OCI-LY7 (cell line): Measurements from ENCODE around the gene HAGHL. TPM values are rescaled to one million over a fixed set of nuclear protein-coding genes. Genes with fewer than 3 reads are reported as not detected.

Experiments
- BruUV-seq: library from RNA; stranded (reverse); fragments of 400-500 nt; replicated peaks from 2 replicates; lab custom pipeline; 2021; lab: Mats Ljungman, UMichigan
- CTCF ChIA-PET: fragments of 300-600 bp; sonication (Branson Sonifier 250); formaldehyde crosslinking; loops from one replicate; lab custom pipeline; 2022; ENCODE audit warnings: antibody characterized with exemption; ENCODE audit not compliant: unreplicated experiment; lab: Charles Lee
- POLR2A ChIA-PET: fragments of 300-600 bp; sonication (Branson Sonifier 250); formaldehyde crosslinking; loops from one replicate; lab custom pipeline; 2022; ENCODE audit warnings: antibody characterized with exemption; lab: Charles Lee
- DNase-seq: peaks from one replicate; pipeline ENCODE4 v3.0.0-alpha.2; 2015; ENCODE audit warnings: low spot score
- H2AFZ ChIP-seq: fragments of 200-600 bp; sonication (generic), shearing (Covaris generic); 2 replicates; pipeline ENCODE4 v1.6.1; 2014; ENCODE audit warnings: mild to moderate bottlenecking, antibody characterized with exemption, low read length, moderate library complexity
- H3K27ac ChIP-seq: fragments of 200-600 bp; sonication (generic); 2 replicates; pipeline ENCODE4 v1.5.1; 2014; ENCODE audit warnings: mixed run types, low read depth, mild to moderate bottlenecking, moderate library complexity, low read length, inconsistent platforms; ENCODE audit not compliant: poor library complexity, severe bottlenecking
- H3K36me3 ChIP-seq: fragments of 200-600 bp; sonication (generic); 2 replicates; pipeline ENCODE4 v1.6.1; 2014; ENCODE audit warnings: mild to moderate bottlenecking, antibody characterized with exemption, low read length, moderate library complexity, mixed read lengths; ENCODE audit not compliant: insufficient read depth
- H3K4me1 ChIP-seq: fragments of 200-600 bp; sonication (generic); 2 replicates; pipeline ENCODE4 v1.5.1; 2014; ENCODE audit warnings: mild to moderate bottlenecking, low read length; ENCODE audit not compliant: insufficient read depth, poor library complexity, severe bottlenecking
- H3K4me2 ChIP-seq: fragments of 200-600 bp; sonication (generic); 2 replicates; pipeline ENCODE4 v1.6.1; 2014; ENCODE audit warnings: mild to moderate bottlenecking, low read length
- H3K4me3 ChIP-seq: fragments of 200-600 bp; sonication (generic); 2 replicates; pipeline ENCODE4 v1.5.1; 2014; ENCODE audit warnings: mild to moderate bottlenecking, low read depth, low read length; ENCODE audit not compliant: poor library complexity, severe bottlenecking
- H3K79me2 ChIP-seq: fragments of 200-600 bp; sonication (generic); 2 replicates; pipeline ENCODE4 v1.6.1; 2016; ENCODE audit warnings: low read depth, mild to moderate bottlenecking, low read length, moderate library complexity, mixed read lengths; ENCODE audit not compliant: insufficient read depth
- H3K9me2 ChIP-seq: fragments of 200-600 bp; sonication (generic); 2 replicates; pipeline ENCODE4 v1.6.1; 2016; ENCODE audit warnings: mild to moderate bottlenecking, low read length, mixed read lengths; ENCODE audit not compliant: insufficient read depth
- H3K9me3 ChIP-seq: fragments of 200-600 bp; sonication (generic); 2 replicates; pipeline ENCODE4 v1.6.1; 2014; ENCODE audit warnings: mild to moderate bottlenecking, mixed run types, low read length, mixed read lengths
- H4K20me1 ChIP-seq: fragments of 200-600 bp; sonication (generic); 2 replicates; pipeline ENCODE4 v1.6.1; 2014; ENCODE audit warnings: mild to moderate bottlenecking, antibody characterized with exemption, low read length, moderate library complexity, mixed read lengths; ENCODE audit not compliant: insufficient read depth
- CTCF ChIP-seq: fragments of 200-600 bp; sonication (generic); conservative IDR thresholded peaks from 2 replicates; pipeline ENCODE4 v1.5.1; 2014; ENCODE audit warnings: mild to moderate bottlenecking, antibody characterized with exemption, low read length, moderate library complexity, mixed read lengths
- EZH2phosphoT487 ChIP-seq: fragments of 200-600 bp; sonication (generic); IDR thresholded peaks from 2 replicates; pipeline ENCODE4 v1.6.1; 2018; ENCODE audit warnings: low read depth, borderline replicate concordance, mild to moderate bottlenecking, mixed run types, antibody characterized with exemption, low read length, moderate library complexity, mixed read lengths
- intact Hi-C: fragments of 100-400 bp; cut with micrococcal nuclease; formaldehyde crosslinking; loops from one replicate; pipeline ENCODE4 v1.10.0; 2022; ENCODE audit not compliant: unreplicated experiment
- total RNA-seq, 2 experiments: library from RNA; depleted of rRNA in 1 of 2; stranded (reverse); fragments of >200 nt in 1 of 2; shearing (Covaris generic) in 1 of 2; gene quantifications; 2 replicates each; pipeline ENCODE4 v1.2.3, GENCODE V29; 2014 to 2022

The HAGHL gene
- total RNA-seq, 2 experiments from 2014 or later, result 30.8 to 57.9 TPM

- Histone ChIP-seq H3K4me1 (peaks cover 3% of the 10 kb centered on the region), H3K36me3 (no peaks in the 10 kb centered on the region), H3K79me2 (no peaks in the 10 kb centered on the region), H3K27ac (no peak overlapping the region), H3K9me2 (no peaks in the 10 kb centered on the region), H4K20me1 (no peaks in the 10 kb centered on the region), H3K4me3 (no peak overlapping the region), H2AFZ (no peak overlapping the region), H3K4me2 (no peak overlapping the region), H3K9me3 (no peaks in the 10 kb centered on the region)
- no TSS peak for BruUV-seq
- ChIA-PET POLR2A (no interaction called here), CTCF (interaction anchor here (0.6 kb wide), 1 partner anchor 33 kb away, joined by 3 read pairs; no protein-coding TSS in a partner anchor)
- DNase-seq, result no peak
- TF ChIP-seq CTCF (no peak), EZH2phosphoT487 (no peak)
- intact Hi-C loops, result loop anchor here (5.0 kb wide), 1 partner anchor 38 kb away; the partner anchor contains the start of genes CHTF18 and RPUSD1
These were observed 22.1 kb downstream of the HAGHL start for GRCh38 chr16:749010-749409.

GRCh38 chr16:750485-750884 lies 23.6 kb downstream of the HAGHL start:
- Histone ChIP-seq H3K9me2 (no peaks in the 10 kb centered on the region), H3K4me3 (no peak overlapping the region), H3K4me2 (no peak overlapping the region), H3K79me2 (no peaks in the 10 kb centered on the region), H2AFZ (no peak overlapping the region), H4K20me1 (no peaks in the 10 kb centered on the region), H3K4me1 (peaks cover 3% of the 10 kb centered on the region), H3K9me3 (no peaks in the 10 kb centered on the region), H3K27ac (no peak overlapping the region), H3K36me3 (no peaks in the 10 kb centered on the region)
- TF ChIP-seq EZH2phosphoT487 (no peak), CTCF (no peak)
- ChIA-PET POLR2A (no interaction called here), CTCF (no interaction called here)
- no TSS peak for BruUV-seq
- DNase-seq, result no peak
- intact Hi-C loops, result no loop called here

GRCh38 chr16:751152-752006 lies 24.5 kb downstream of the HAGHL start:
- POLR2A ChIA-PET, result no interaction called here
- no TSS peak for BruUV-seq
- intact Hi-C loops, result no loop called here
- Histone ChIP-seq H3K79me2 (no peaks in the 10 kb centered on the region), H2AFZ (no peak overlapping the region), H3K4me1 (no peaks in the 10 kb centered on the region), H3K4me2 (no peak overlapping the region), H3K9me2 (no peaks in the 10 kb centered on the region), H4K20me1 (no peaks in the 10 kb centered on the region), H3K4me3 (no peak overlapping the region), H3K27ac (no peak overlapping the region), H3K9me3 (no peaks in the 10 kb centered on the region), H3K36me3 (no peaks in the 10 kb centered on the region)
- TF ChIP-seq EZH2phosphoT487 (no peak), CTCF (no peak)
- no peak for DNase-seq
- CTCF ChIA-PET, result no interaction called here
